Measurements from ENCODE around the gene PPP1R13B. TPM values are rescaled to one million over a fixed set of nuclear protein-coding genes. Genes with fewer than 3 reads are reported as not detected.

The PPP1R13B gene
- total RNA-seq, 4 donors from 2014 or later = 19.9 to 25.2 (median 23.6) TPM

- peaks cover 0 to 8% (median 0%) of the 10 kb centered on the region in 4 donors for H3K36me3 ChIP-seq
- no peaks in the 10 kb centered on the region for H3K27me3 ChIP-seq
- peak overlapping the region; percentile 83 to 88 (median 84) for H3K27ac ChIP-seq (replicated peaks in 1 of 4)
- H3K4me1 ChIP-seq = peaks cover 22 to 29% (median 27%) of the 10 kb centered on the region in 4 donors
- DNase-seq (ENCODE audit: extremely low spot score) = no peak
- TF ChIP-seq POLR2A (IDR thresholded peaks at IDR 0.05; ENCODE audit: low read depth) (no peak), CTCF (IDR thresholded peaks at IDR 0.05) (no peak), POLR2AphosphoS5 (IDR thresholded peaks at IDR 0.05) (peak in 1 of 2 donors; percentile 33), EP300 (IDR thresholded peaks at IDR 0.05) (no peak)
- no peaks in the 10 kb centered on the region for H3K9me3 ChIP-seq
- H3K4me3 ChIP-seq = peak overlapping the region; percentile 74 to 94 (median 81)
- intact Hi-C loops (cut with DNase I) = loop anchor here (5.0 kb wide), 1 partner anchor 41 kb away; no protein-coding TSS in a partner anchor
- WGBS = 34% methylated on average over 30 of the region's 57 CpGs
These were observed 1.1 kb upstream of the PPP1R13B start for GRCh38 chr14:103848175-103849077.

DNA sequence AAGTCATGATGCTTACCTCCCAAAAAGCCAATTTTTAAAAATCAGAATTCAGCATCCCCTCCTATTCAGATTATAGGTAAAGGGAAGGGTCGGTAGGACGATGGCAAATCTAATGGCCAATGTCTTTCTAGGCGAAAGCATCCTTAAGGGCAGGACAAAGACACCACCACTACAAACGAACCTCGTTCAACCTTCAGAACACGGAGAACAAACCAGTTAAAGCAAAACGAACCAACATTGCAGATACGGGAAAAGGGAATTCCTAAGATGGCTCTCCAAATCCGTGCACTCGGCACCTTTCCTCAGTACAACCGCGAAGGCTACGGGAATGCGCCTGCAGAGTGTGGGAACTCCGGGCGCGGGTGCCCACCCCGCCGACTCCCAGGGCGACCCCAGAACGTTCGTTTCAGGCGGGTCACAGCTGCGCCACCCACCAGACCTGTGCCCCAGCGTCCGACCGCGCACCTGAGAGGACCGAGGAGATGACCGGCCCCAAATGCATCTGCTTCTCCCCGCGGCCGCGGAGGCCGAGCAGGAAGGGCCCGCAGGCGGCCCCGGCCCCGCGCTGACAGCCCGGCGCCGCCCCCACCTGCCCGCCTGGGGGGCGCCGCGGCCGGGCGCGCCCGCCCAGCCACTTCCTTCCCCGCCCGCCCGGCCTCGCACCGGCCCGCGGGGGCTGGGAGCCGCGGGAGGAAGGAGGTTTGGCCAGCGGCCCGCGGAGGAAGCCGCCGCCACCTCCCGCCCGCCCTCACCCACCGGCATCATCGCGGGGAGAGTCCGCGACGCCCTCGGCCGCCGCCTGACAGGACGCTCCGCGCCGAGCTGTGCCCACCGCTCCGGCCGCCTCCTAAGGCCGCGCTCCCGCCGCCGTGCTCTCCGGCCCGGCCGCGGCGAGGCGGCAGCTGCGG lies 578 bp downstream of the PPP1R13B start:
- peaks cover 0 to 11% (median 2%) of the 10 kb centered on the region in 4 donors for H3K36me3 ChIP-seq
- intact Hi-C loops (cut with DNase I) = loop anchor here (5.0 kb wide), 1 partner anchor 39 kb away; no protein-coding TSS in a partner anchor
- H3K27me3 ChIP-seq = no peaks in the 10 kb centered on the region
- H3K4me3 ChIP-seq = peak overlapping the region; percentile 74 to 94 (median 81)
- no peak for DNase-seq (ENCODE audit: extremely low spot score)
- peaks cover 22 to 29% (median 27%) of the 10 kb centered on the region in 4 donors for H3K4me1 ChIP-seq
- TF ChIP-seq POLR2AphosphoS5 (IDR thresholded peaks at IDR 0.05) (no peak), EP300 (IDR thresholded peaks at IDR 0.05) (no peak), CTCF (IDR thresholded peaks at IDR 0.05) (no peak), POLR2A (IDR thresholded peaks at IDR 0.05; ENCODE audit: low read depth) (no peak)
- H3K27ac ChIP-seq (replicated peaks in 1 of 4) = peak overlapping the region; percentile 83 to 88 (median 84)
- no peaks in the 10 kb centered on the region for H3K9me3 ChIP-seq
- 2% methylated on average over 19 of the region's 95 CpGs for WGBS

DNA sequence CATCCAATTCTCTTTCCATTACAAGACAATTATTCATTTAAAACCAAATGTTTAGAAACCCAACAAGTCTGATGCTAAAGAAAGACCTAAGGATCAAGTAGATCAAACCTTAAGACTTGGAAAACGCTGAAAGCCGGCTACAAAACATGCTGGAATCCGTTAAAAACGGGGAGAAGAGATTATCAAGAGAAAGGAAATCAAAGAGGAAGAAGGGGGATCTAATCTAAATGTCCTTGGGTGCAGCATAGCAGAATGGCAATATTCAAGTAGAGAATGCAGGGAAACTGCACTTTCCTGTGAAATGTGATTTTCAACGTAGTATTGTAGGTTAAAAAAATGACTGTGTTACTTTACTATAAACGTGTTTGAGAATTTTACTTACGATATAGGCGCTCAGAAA lies 1.3 kb downstream of the PPP1R13B start:
- 58% methylated on average over 8 of the region's 8 CpGs for WGBS
- peak overlapping the region in 3 of 4 donors; percentile 83 to 88 (median 84) for H3K27ac ChIP-seq (replicated peaks in 1 of 4)
- intact Hi-C loops (cut with DNase I) = loop anchor here (5.0 kb wide), 1 partner anchor 39 kb away; no protein-coding TSS in a partner anchor

More for the DNA sequence above, 1.3 kb downstream of the PPP1R13B start:
- Histone ChIP-seq H3K27me3 (no peaks in the 10 kb centered on the region), H3K4me1 (peaks cover 22 to 29% (median 27%) of the 10 kb centered on the region in 4 donors), H3K4me3 (peak overlapping the region; percentile 74 to 94 (median 81)), H3K36me3 (peaks cover 0 to 11% (median 2%) of the 10 kb centered on the region in 4 donors), H3K9me3 (no peaks in the 10 kb centered on the region)
- TF ChIP-seq CTCF (IDR thresholded peaks at IDR 0.05) (no peak), EP300 (IDR thresholded peaks at IDR 0.05) (no peak), POLR2A (IDR thresholded peaks at IDR 0.05; ENCODE audit: low read depth) (no peak), POLR2AphosphoS5 (IDR thresholded peaks at IDR 0.05) (no peak)
- DNase-seq (ENCODE audit: extremely low spot score) = no peak
